Measurements from ENCODE around the gene ZC3H12D.

DNA sequence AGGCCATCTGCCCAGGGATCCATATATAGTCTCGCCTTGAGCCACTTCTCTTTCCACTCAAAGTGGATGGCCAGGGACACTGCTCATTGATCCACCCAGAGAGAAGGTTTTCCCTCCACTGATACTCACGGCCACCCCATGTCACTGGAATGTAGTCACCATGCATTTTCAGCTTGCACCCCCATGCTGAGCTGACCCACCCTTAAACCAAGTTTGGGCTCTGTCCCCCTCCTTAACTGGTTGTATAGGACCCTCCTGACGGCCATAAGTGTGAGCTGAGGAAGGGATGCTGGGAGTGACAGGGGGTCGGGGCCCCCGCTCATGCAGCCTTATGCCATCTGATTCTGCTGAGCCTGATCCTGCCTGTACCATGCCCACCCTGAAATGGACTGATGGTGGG, 59.1 kb downstream of the ZC3H12D start:
- TF ChIP-seq SNAI2 (CRISPR knock-in tag; IDR thresholded peaks at IDR 0.05) (no peak), TSHZ2 (CRISPR knock-in tag; IDR thresholded peaks at IDR 0.05) (no peak), ZFP3 (CRISPR knock-in tag; IDR thresholded peaks at IDR 0.05) (no peak), BACH2 (CRISPR knock-in tag; IDR thresholded peaks at IDR 0.05; ENCODE audit: borderline replicate concordance) (no peak)

All from SK-N-SH treated with all-trans-retinoic acid at 6 μM for 48 hours (cell line).